ENCODE data around the gene CAPZB.
"Not testable (repeated sequence)": the region's sequence is repeated elsewhere in the genome, so short reads cannot be mapped to it uniquely, and the experiment has no call there.

CAPZB gene

DNA sequence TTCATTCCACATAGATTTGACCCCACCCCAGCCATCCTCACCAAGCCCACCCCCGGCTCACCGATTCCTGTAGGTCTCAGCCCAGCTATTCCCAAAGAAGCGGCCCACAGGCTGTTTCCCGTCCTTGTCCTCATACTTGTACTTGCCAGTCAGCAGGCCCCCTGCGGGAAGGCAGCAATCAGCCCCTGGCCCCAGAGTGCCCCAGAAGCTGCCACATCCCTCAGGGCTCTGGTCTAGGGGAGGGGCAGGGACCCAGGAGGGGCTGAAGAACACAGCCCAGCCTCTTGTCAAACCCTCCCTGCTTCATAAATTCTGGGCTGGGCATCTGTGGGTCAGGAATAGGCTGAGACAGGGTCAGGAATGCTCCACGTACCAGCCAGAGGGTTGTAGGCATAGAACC lies 178.4 kb downstream of the CAPZB start:
- no peak for DNase-seq (ENCODE audit: low read depth, low spot score)
- H3K27ac ChIP-seq: no peak overlapping the region

DNA sequence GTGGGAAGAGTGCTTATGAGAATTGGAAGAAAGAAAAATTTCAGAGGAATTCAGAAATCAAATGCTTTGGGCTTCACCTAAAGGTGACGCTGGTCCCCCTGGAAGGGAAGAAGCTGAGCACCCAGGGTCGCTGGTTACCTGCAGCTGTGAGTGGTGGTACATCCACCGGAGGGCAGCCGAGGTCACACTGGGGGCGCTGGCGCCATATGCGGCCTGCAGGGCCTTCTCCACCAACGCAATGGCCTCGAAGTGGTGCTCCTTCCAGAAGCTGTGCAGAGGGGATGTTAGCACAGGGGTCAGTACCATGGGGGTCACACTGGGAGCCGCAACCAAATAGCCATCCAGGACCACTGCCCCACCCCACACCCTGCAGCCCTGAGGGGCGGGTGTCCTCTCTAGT lies 179.5 kb downstream of the CAPZB start:
- no peak for DNase-seq (ENCODE audit: low read depth, low spot score)
- H3K27ac ChIP-seq: no peak overlapping the region

DNA sequence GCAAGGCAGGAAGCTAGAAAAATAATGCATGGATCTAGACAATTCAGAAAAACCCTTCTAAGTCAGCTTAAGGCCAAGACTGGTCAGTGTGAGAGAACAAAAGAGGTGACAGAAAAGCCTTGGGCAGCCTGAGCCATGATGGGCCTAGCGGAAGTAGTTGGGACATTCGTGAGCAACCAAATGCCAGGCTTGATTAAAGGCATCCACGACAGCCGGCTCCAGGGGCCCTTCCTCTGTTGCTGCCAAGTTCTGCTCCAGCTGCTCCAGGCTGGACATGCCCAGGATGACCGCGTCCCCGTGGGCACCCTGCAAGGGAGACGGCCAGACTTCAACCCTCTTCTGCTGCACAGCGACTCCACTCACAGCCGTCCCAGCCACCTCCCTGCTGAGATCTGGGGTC lies 181.3 kb downstream of the CAPZB start:
- not testable (repeated sequence) for DNase-seq (ENCODE audit: low read depth, low spot score); H3K27ac ChIP-seq

DNA sequence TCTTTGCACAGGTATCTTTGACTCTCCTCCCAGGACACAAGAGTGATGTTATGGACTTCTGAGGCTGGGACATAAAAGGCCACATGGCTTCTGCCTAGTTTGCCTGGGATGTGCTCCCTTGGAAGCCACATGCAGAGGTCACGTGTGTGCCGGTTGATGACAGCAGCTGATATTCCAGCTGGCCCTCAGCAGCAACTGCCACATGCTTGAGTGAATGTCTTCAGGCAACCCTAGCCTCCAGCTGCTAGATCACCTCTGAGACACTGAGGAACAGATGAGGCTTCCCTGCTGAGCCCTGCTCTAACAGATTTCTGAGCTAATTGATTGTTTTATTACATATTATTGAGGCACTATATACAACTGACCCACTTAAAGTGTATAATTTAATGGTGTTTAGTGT lies 185.1 kb downstream of the CAPZB start:
- no peak overlapping the region for H3K27ac ChIP-seq
- no peak for DNase-seq (ENCODE audit: low read depth, low spot score)

- no peak overlapping the region for H3K27ac ChIP-seq
- no peak for DNase-seq (ENCODE audit: low read depth, low spot score)
Observed at GRCh38 chr1:19294638-19295037, 190.7 kb downstream of the CAPZB start.

DNA sequence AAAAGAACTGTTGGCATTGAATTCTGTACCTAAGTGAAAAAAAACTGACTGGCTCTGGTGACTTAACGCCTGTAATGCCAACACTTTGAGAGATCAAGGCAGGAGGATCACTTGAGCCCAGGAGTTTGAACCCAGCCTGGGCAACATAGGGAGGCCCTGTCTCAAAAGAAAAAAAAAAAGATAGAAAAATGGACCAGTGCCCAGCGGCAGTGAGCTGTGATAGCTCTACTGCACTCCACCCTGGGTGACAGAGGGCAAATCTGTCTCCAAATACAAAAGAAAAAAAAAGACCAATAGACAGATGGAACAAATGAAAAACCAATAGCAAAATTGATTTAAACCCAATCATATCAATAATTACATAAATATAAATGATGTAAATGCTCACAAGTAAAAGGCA lies 196.1 kb downstream of the CAPZB start:
- no peak for DNase-seq (ENCODE audit: low read depth, low spot score)
- H3K27ac ChIP-seq: no peak overlapping the region

Data from epithelial cell of prostate (primary cell).